Neural cell (in vitro differentiated cells): ENCODE results near the gene URB1. TPM values are rescaled to one million over a fixed set of nuclear protein-coding genes. Genes with fewer than 3 reads are reported as not detected.

Source experiments
- H2AFZ ChIP-seq: fragments of 200-600, 300-800 bp; sonication (generic), shearing (Covaris generic); 2 replicates; pipeline ENCODE4 v1.6.0; 2014; ENCODE audit warnings: low read depth, mild to moderate bottlenecking, antibody characterized with exemption, low read length, moderate library complexity
- H3F3A ChIP-seq: fragments of 200-600 bp; shearing (Covaris generic); 2 replicates; pipeline ENCODE4 v1.6.1; 2016; ENCODE audit warnings: mild to moderate bottlenecking, moderate library complexity, mixed read lengths, antibody characterized with exemption, low read length; ENCODE audit not compliant: insufficient read depth, poor library complexity, severe bottlenecking
- H3K27ac ChIP-seq: fragments of 200-600, 300-800 bp; sonication (generic), shearing (Covaris generic); 2 replicates; pipeline ENCODE4 v1.5.1; 2014; ENCODE audit warnings: mild to moderate bottlenecking, low read length, moderate library complexity
- H3K27me3 ChIP-seq: fragments of 300-800, 200-600 bp; sonication (generic), shearing (Covaris generic); 2 replicates; pipeline ENCODE4 v1.6.0; 2014; ENCODE audit warnings: mild to moderate bottlenecking, low read depth, low read length, moderate library complexity; ENCODE audit not compliant: insufficient read depth
- H3K36me3 ChIP-seq: fragments of 300-800, 200-600 bp; sonication (generic), shearing (Covaris generic); 2 replicates; pipeline ENCODE4 v1.5.1; 2014; ENCODE audit warnings: mild to moderate bottlenecking, antibody characterized with exemption, low read length, moderate library complexity; ENCODE audit not compliant: insufficient read depth
- H3K4me2 ChIP-seq: fragments of 300-800, 200-600 bp; sonication (generic), shearing (Covaris generic); 2 replicates; pipeline ENCODE4 v1.6.0; 2014; ENCODE audit warnings: mild to moderate bottlenecking, low read length
- H3K4me3 ChIP-seq: fragments of 300-800, 200-600 bp; sonication (generic), shearing (Covaris generic); 2 replicates; pipeline ENCODE4 v1.5.1; 2014; ENCODE audit warnings: mild to moderate bottlenecking, low read length, moderate library complexity
- H3K79me2 ChIP-seq: fragments of 200-600 bp; shearing (Covaris generic); replicated peaks from 2 replicates; pipeline ENCODE4 v1.6.0; 2014; ENCODE audit warnings: mild to moderate bottlenecking, low read length, moderate library complexity; ENCODE audit not compliant: insufficient read depth
- H3K9ac ChIP-seq: fragments of 300-800, 200-600 bp; sonication (generic), shearing (Covaris generic); 2 replicates; pipeline ENCODE4 v1.6.1; 2016; ENCODE audit warnings: mild to moderate bottlenecking, low read length, mixed read lengths
- H3K9me2 ChIP-seq: fragments of 200-600 bp; shearing (Covaris generic); 2 replicates; pipeline ENCODE4 v1.6.1; 2016; ENCODE audit warnings: mild to moderate bottlenecking, low read length, mixed read lengths; ENCODE audit not compliant: insufficient read depth
- H3K9me3 ChIP-seq: fragments of 200-600, 300-800 bp; sonication (generic), shearing (Covaris generic); 2 replicates; pipeline ENCODE4 v1.6.1; 2016; ENCODE audit warnings: mild to moderate bottlenecking, mixed run types, low read length, moderate library complexity, mixed read lengths
- H4K20me1 ChIP-seq: fragments of 200-600 bp; shearing (Covaris generic); 2 replicates; pipeline ENCODE4 v1.6.1; 2016; ENCODE audit warnings: mild to moderate bottlenecking, mixed run types; ENCODE audit not compliant: insufficient read depth
- CTCF ChIP-seq: fragments of 450-650 bp; IDR thresholded peaks from 2 replicates; pipeline ENCODE4 v1.5.1; 2014; ENCODE audit warnings: antibody characterized with exemption, mild to moderate bottlenecking, moderate library complexity; ENCODE audit not compliant: poor library complexity, severe bottlenecking
- EP300 ChIP-seq: fragments of 450-650 bp; conservative IDR thresholded peaks from 2 replicates; pipeline ENCODE4 v1.6.1; 2014; ENCODE audit warnings: antibody characterized with exemption, mild to moderate bottlenecking, moderate library complexity; ENCODE audit not compliant: poor library complexity, severe bottlenecking
- EZH2 ChIP-seq: fragments of 200-600, 300-800 bp; shearing (Covaris generic), sonication (generic); IDR thresholded peaks from 2 replicates; pipeline ENCODE4 v1.6.1; 2014; ENCODE audit warnings: antibody characterized with exemption, low read length, borderline replicate concordance, mild to moderate bottlenecking; ENCODE audit not compliant: insufficient read depth, poor library complexity, severe bottlenecking
- MXI1 ChIP-seq: fragments of 450-650 bp; conservative IDR thresholded peaks from 2 replicates; pipeline ENCODE4 v1.6.1; 2014; ENCODE audit warnings: antibody characterized with exemption, mild to moderate bottlenecking; ENCODE audit not compliant: poor library complexity, severe bottlenecking
- POLR2AphosphoS5 ChIP-seq: IDR thresholded peaks from 2 replicates; pipeline ENCODE4 v1.6.1; 2012
- RAD21 ChIP-seq: fragments of 450-650 bp; conservative IDR thresholded peaks from 2 replicates; pipeline ENCODE4 v1.6.1; 2014; ENCODE audit warnings: antibody characterized with exemption, mild to moderate bottlenecking, moderate library complexity
- SMC3 ChIP-seq: fragments of 450-650 bp; conservative IDR thresholded peaks from 2 replicates; pipeline ENCODE4 v1.6.1; 2014; ENCODE audit warnings: antibody characterized with exemption, mild to moderate bottlenecking, moderate library complexity; ENCODE audit not compliant: poor library complexity
- TAF1 ChIP-seq: IDR thresholded peaks from 2 replicates; pipeline ENCODE4 v1.6.1; 2012; ENCODE audit warnings: low read depth
- polyA plus RNA-seq: library from polyadenylated mRNA; depleted of rRNA; stranded (reverse); fragments of >200 nt; gene quantifications from 2 replicates; pipeline ENCODE4 v1.2.3, GENCODE V29; 2014
- TF ChIP-seq, protein P1 (sequence below): IDR thresholded peaks from 2 replicates; pipeline ENCODE4 v1.6.1; 2012; ENCODE audit warnings: borderline replicate concordance

The URB1 gene
- polyA plus RNA-seq, 1 donor from 2014 or later, result 4.4 TPM

GRCh38 chr21:32380940-32381339 lies 11.9 kb downstream of the URB1 start:
- Histone ChIP-seq H3K27me3 (no peaks in the 10 kb centered on the region), H3K4me3 (no peak overlapping the region), H3K4me2 (no peak overlapping the region), H3F3A (no peaks in the 10 kb centered on the region), H3K36me3 (no peaks in the 10 kb centered on the region), H2AFZ (no peak overlapping the region), H3K79me2 (no peaks in the 10 kb centered on the region), H3K9me3 (no peaks in the 10 kb centered on the region), H3K9ac (no peak overlapping the region), H4K20me1 (no peaks in the 10 kb centered on the region), H3K9me2 (no peaks in the 10 kb centered on the region), H3K27ac (no peak overlapping the region)
- no peak for TF ChIP-seq SMC3
- no peak for TF ChIP-seq RAD21
- TF ChIP-seq EP300, result no peak

DNA sequence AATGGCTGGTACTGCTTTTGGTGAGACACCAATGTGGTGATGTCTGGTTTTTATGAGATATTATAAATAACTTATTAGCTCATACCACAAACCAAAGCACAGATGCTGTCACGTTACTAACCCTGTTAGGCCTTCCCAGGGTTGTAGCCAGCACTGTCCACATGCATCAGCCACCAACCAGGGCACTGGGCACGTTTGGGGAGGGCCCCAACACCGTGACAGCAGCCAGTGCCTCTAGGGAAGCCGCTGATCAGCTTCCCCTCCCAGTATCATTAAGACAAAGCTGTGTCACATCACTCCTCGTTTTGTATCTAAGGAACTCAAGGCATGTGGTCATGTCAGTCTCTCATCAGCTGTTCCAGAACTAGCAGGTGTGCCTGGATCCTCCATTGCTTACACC lies 13.9 kb downstream of the URB1 start:
- Histone ChIP-seq H3K36me3 (no peaks in the 10 kb centered on the region), H3K4me3 (no peak overlapping the region)
- no peak for TF ChIP-seq TAF1
- TF ChIP-seq POLR2AphosphoS5, result no peak
- TF ChIP-seq EP300, result no peak

DNA sequence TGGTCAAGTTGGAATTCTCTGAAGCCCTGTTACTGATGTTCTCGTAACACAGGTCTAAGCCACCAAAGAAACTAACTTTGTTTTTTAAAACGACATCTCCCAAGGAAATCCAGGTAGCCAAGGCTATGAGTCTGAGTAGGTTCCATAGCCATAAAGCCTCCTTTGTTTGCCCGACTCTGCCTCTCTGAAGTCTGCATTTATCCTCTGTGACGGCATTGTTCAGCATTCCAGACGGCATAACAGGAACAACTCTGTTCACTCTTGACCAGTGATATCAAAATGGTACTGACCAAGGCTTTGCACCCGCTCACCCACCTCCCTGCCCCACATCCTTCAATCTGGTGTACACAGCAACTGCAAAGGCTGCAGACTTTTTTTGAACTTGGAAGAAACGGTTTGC lies 14.8 kb downstream of the URB1 start:
- no peaks in the 10 kb centered on the region for H3K79me2 ChIP-seq
- H3K4me3 ChIP-seq, result no peak overlapping the region
- no peak overlapping the region for H3K27ac ChIP-seq
- no peaks in the 10 kb centered on the region for H4K20me1 ChIP-seq
- H3K9me2 ChIP-seq, result no peaks in the 10 kb centered on the region
- H3K36me3 ChIP-seq, result no peaks in the 10 kb centered on the region
- no peak overlapping the region for H2AFZ ChIP-seq
- no peak overlapping the region for H3K9ac ChIP-seq
- no peaks in the 10 kb centered on the region for H3F3A ChIP-seq
- TF ChIP-seq CTCF (no peak), RAD21 (no peak), POLR2AphosphoS5 (no peak), EZH2 (no peak), TAF1 (no peak), MXI1 (no peak), EP300 (no peak)
- TF ChIP-seq, protein P1, sequence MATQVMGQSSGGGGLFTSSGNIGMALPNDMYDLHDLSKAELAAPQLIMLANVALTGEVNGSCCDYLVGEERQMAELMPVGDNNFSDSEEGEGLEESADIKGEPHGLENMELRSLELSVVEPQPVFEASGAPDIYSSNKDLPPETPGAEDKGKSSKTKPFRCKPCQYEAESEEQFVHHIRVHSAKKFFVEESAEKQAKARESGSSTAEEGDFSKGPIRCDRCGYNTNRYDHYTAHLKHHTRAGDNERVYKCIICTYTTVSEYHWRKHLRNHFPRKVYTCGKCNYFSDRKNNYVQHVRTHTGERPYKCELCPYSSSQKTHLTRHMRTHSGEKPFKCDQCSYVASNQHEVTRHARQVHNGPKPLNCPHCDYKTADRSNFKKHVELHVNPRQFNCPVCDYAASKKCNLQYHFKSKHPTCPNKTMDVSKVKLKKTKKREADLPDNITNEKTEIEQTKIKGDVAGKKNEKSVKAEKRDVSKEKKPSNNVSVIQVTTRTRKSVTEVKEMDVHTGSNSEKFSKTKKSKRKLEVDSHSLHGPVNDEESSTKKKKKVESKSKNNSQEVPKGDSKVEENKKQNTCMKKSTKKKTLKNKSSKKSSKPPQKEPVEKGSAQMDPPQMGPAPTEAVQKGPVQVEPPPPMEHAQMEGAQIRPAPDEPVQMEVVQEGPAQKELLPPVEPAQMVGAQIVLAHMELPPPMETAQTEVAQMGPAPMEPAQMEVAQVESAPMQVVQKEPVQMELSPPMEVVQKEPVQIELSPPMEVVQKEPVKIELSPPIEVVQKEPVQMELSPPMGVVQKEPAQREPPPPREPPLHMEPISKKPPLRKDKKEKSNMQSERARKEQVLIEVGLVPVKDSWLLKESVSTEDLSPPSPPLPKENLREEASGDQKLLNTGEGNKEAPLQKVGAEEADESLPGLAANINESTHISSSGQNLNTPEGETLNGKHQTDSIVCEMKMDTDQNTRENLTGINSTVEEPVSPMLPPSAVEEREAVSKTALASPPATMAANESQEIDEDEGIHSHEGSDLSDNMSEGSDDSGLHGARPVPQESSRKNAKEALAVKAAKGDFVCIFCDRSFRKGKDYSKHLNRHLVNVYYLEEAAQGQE, result no peak
- no peaks in the 10 kb centered on the region for H3K27me3 ChIP-seq
- no peak overlapping the region for H3K4me2 ChIP-seq
- H3K9me3 ChIP-seq, result no peaks in the 10 kb centered on the region

More for the DNA sequence above, 13.9 kb downstream of the URB1 start:
- H3K4me2 ChIP-seq, result no peak overlapping the region
- no peaks in the 10 kb centered on the region for H3K9me2 ChIP-seq
- H3K27ac ChIP-seq, result no peak overlapping the region
- no peaks in the 10 kb centered on the region for H3K79me2 ChIP-seq
- H4K20me1 ChIP-seq, result no peaks in the 10 kb centered on the region
- no peaks in the 10 kb centered on the region for H3K9me3 ChIP-seq
- no peaks in the 10 kb centered on the region for H3K27me3 ChIP-seq
- H2AFZ ChIP-seq, result no peak overlapping the region
- no peak overlapping the region for H3K9ac ChIP-seq
- H3F3A ChIP-seq, result no peaks in the 10 kb centered on the region
